ENCODE results near the gene ZNF778. TPM values are rescaled to one million over a fixed set of nuclear protein-coding genes. Genes with fewer than 3 reads are reported as not detected.

ZNF778 gene
- total RNA-seq, 2 donors from 2014 or later = 13.0 to 16.3 TPM

- Mint-ChIP-seq H3K4me3 (no peak overlapping the region), H3K27me3 (ENCODE audit: insufficient read depth) (no peaks in the 10 kb centered on the region), H3K9me3 (no peaks in the 10 kb centered on the region), H3K4me1 (peaks cover 6% of the 10 kb centered on the region), H3K36me3 (ENCODE audit: low read depth) (peaks cover 34% of the 10 kb centered on the region), H3K27ac (no peak overlapping the region)
- Histone ChIP-seq H3K9me3 (ENCODE audit: control insufficient read depth, low read length) (no peaks in the 10 kb centered on the region), H3K27ac (ENCODE audit: low read depth, low read length) (no peak overlapping the region), H3K4me3 (ENCODE audit: low read length) (no peak overlapping the region), H3K9ac (ENCODE audit: extremely low read depth, low read length, poor library complexity, severe bottlenecking) (no peak overlapping the region), H3K4me1 (ENCODE audit: control insufficient read depth, insufficient read depth, low read length) (no peaks in the 10 kb centered on the region), H3K27me3 (ENCODE audit: control insufficient read depth, insufficient read depth, low read length, poor library complexity, severe bottlenecking) (no peaks in the 10 kb centered on the region), H3K36me3 (ENCODE audit: control insufficient read depth, insufficient read depth, low read length) (peaks cover 69% of the 10 kb centered on the region)
- no peak for DNase-seq
- WGBS, 2 experiments (ENCODE audit: insufficient coverage in 1 of 2, insufficient read length in 1 of 2) = 95 to 96% methylated on average over 16 to 17 of the region's 17 CpGs
- TF ChIP-seq CTCF (conservative IDR thresholded peaks at IDR 0.05) = no peak
Observed at GRCh38 chr16:89285381-89285780, 67.9 kb downstream of the ZNF778 start.

GRCh38 chr16:89286096-89286495 lies 68.6 kb downstream of the ZNF778 start:
- H3K27me3 ChIP-seq (ENCODE audit: control insufficient read depth, insufficient read depth, low read length, poor library complexity, severe bottlenecking) = no peaks in the 10 kb centered on the region
- Mint-ChIP-seq H3K27me3 (ENCODE audit: insufficient read depth) (no peaks in the 10 kb centered on the region), H3K4me3 (no peak overlapping the region), H3K27ac (peak overlapping the region; percentile 43), H3K36me3 (ENCODE audit: low read depth) (peaks cover 33% of the 10 kb centered on the region), H3K4me1 (peaks cover 12% of the 10 kb centered on the region), H3K9me3 (no peaks in the 10 kb centered on the region)
- no peak for DNase-seq
- no peak overlapping the region for H3K27ac ChIP-seq (ENCODE audit: low read depth, low read length)
- 92 to 93% methylated on average over 24 to 25 of the region's 25 CpGs for WGBS, 2 experiments (ENCODE audit: insufficient coverage in 1 of 2, insufficient read length in 1 of 2)
- peaks cover 2% of the 10 kb centered on the region for H3K4me1 ChIP-seq (ENCODE audit: control insufficient read depth, insufficient read depth, low read length)
- no peak overlapping the region for H3K9ac ChIP-seq (ENCODE audit: extremely low read depth, low read length, poor library complexity, severe bottlenecking)
- TF ChIP-seq CTCF (conservative IDR thresholded peaks at IDR 0.05) = no peak
- no peak overlapping the region for H3K4me3 ChIP-seq (ENCODE audit: low read length)
- no peaks in the 10 kb centered on the region for H3K9me3 ChIP-seq (ENCODE audit: control insufficient read depth, low read length)
- H3K36me3 ChIP-seq (ENCODE audit: control insufficient read depth, insufficient read depth, low read length) = peaks cover 70% of the 10 kb centered on the region

Other genes with a start within 250 kb of the ZNF778 start
- 1 to 10 TPM; 1.0 to 3.1 TPM for gene CBFA2T3, start 240.5 kb upstream of the ZNF778 start, total RNA-seq
- gene ACSF3, start 123.9 kb upstream of the ZNF778 start, total RNA-seq = 10 to 100 TPM; 34.8 to 35.5 TPM
- under 1 TPM; 0.11 to 0.15 TPM for gene CDH15, start 46.0 kb upstream of the ZNF778 start, total RNA-seq
- 10 to 100 TPM in 1 of 2 donors, 1 to 10 TPM in 1; 9.7 to 33.9 TPM for gene SLC22A31, start 17.2 kb upstream of the ZNF778 start, total RNA-seq